NCI-H226 (cell line): ENCODE data around the gene XYLT1.

Source experiments
- DNase-seq: peaks from one replicate; pipeline ENCODE4 v3.0.0-alpha.2; 2015

XYLT1 gene

DNA sequence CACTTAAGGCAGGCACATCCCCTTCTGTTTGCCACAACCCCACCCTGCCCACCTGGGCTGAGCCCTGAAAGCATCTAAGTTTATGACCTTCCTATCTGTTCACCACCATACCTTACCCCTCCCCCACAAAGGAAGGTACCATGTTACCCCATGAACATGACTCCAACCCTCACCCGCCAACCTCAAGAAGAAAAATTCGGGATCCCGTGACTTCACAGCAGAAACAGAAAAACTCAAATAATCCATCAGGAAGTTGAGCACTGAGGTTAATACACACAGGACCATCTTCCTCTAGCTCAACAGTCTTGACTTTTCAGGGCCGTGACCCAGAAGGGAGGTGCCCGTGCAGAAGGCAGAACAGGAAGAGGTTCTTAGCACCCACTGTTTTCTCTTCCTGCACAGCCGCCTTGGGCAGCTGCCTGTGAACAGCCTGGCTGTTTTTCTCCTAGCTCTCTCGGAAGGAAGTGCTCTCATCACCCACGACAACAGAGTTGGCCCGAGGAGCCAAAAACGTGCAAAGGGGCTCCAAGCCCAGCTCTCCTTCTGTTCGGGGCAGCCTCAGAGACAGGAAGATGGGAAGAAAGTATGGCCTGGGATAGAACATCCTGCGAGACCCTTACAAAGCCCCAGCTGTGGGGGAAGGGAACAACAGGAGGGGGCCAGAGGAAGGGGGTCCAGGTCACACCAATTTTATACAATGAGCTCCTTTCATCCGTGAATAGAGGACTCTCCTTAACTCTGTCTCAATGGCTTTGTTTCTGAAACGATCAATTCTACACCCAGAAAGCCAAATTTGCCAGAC, 101.1 kb downstream of the XYLT1 start:
- DNase-seq = no peak

DNA sequence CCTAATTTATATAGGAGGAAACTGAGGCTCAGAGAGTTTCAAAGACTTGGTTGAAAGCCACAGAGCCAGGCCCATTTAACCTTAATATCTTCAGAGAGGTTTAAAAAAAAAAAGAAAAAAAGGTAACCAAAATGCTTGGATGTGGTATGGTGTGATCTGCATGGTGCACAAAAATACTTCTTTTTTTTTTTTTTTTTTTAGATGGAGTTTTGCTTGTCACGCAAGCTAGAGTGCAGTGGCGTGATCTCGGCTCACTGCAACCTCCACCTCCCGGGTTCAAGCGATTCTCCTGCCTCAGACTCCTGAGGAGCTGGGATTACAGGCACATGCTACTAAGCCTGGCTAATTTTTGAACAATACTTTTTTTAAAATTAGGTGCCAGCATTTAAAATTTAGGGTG, 101.8 kb downstream of the XYLT1 start:
- no peak for DNase-seq

DNA sequence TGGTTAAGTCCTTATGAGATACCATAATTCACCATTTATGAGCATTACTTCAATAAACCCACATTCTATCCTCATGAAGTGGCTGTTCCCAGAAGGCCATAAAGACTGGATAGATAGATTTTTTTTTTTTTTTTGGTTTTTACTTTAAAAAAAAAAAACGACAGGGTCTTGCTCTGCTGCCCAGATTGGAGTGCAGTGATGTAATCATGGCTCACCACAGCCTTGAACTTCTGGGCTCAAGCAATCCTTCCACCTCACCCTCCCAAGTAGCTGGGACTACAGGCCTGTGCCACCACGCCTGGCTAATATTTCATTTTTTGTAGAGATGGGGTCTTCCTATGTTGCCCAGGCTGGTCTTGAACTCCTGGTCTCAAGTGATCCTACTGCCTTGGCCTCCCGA, 102.3 kb downstream of the XYLT1 start:
- DNase-seq = no peak

DNA sequence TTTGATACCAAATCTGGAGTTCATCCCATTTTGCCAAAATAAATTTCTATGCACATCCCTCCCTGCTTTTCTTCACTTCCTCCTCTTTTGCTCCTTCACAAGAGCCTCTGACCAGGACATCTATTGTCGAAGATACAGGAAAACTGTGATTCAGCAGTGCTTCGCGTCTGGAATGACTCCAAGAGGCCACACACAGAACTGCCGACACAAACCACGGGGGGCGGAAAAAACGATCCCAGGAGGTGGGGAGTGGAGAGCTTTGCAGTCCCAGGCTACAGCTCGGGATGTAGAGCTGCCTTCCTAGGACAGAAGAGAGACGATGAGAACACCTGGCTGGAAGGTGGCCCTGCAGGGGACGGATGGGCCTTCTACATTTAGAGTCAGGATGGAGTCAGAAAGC, 102.8 kb downstream of the XYLT1 start:
- DNase-seq = no peak

DNA sequence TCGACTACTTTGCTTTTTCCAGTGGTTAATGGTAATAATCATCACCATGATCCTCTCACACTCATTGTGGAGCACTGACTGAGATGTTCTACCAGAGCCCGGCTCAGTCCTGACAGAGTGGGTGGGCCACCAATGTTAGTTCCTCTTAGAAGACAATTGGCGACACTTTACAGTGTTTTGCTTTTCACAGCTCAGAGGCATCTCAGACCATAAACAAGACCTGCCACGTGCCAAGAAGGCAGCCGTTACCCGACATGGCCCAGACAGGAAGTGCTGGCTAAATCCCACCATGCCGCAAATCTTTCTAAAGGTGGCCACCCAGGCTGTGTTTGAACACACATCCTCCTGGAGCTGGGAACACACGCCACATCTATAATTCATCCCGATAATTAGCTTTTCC, 103.7 kb downstream of the XYLT1 start:
- DNase-seq = no peak

DNA sequence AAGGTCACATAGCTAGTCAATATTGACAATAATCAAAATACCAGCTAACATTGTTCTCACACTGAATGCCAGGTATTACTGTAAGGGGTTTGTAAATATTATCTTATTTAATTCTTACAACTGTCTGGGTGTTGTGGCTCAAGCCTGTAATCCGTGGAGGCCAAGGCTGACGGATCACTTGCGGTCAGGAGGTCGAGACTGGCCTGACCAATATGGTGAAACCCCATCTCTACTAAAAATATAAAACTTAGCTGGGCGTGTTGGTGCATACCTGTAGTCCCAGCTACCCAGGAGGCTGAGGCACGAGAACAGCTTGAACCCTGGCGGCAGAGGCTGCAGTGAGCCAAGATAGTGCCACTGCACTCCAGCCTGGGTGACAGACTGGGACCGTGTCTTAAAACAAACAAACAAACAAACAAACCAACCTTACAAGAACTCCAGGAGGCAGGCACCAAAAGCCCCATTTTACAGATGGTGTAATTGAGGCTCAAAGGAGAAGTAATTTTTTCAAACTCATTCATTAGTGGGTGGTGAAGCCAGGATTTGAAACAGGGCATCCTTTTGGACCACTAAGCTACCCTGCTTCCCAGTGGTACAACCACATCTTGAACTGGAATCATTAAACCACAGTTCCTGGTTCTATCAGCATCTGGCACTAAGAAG, 104.3 kb downstream of the XYLT1 start:
- no peak for DNase-seq

DNA sequence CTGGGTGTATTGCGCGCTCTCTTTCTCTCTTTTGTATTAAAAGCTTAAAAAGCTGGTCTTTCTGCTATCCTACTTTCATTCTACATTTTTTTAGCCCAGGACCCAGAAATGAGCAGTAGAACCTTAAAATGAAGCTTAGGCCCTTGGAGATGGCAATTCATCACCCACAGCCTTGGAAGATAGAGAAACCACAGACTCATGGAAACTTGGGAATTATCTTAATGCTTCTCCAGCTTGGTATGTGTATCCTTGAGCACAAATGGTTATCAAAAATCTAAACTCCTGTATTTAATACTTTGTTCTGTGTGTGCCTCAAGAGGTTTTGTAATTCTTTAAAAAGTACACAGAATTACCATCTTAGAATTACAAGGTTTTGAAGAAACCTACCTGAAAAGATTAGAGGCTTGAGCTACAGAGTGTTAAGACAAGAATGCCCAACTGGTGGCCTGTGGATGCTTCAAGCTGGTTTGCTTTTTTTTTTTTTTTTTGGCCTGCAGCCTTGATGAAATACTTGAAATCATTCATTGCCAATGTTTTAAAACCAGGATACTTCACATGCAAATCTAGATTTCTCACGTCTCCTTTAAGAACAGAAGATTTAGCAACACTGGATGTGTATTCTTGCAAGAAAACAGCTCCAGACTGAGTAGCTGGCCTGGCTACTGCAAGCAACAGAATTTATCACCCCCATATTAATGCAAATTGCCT, 105.0 kb downstream of the XYLT1 start:
- DNase-seq = no peak

DNA sequence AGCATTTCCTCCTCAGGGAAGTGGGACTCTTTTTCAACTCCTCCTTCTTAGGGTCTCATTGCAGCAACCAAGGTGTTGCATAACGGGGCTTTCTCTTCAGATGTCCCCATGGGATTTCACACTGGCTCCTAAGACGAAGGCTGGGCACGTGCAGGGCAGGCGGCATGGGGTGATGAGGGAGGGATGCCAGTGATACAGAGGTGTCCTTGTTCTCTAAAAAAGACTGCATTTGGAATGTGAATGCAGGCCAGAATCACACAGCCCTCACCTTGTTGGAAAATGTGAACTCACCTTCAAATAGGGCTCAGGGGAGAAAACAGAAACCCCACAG, 105.6 kb downstream of the XYLT1 start:
- no peak for DNase-seq

DNA sequence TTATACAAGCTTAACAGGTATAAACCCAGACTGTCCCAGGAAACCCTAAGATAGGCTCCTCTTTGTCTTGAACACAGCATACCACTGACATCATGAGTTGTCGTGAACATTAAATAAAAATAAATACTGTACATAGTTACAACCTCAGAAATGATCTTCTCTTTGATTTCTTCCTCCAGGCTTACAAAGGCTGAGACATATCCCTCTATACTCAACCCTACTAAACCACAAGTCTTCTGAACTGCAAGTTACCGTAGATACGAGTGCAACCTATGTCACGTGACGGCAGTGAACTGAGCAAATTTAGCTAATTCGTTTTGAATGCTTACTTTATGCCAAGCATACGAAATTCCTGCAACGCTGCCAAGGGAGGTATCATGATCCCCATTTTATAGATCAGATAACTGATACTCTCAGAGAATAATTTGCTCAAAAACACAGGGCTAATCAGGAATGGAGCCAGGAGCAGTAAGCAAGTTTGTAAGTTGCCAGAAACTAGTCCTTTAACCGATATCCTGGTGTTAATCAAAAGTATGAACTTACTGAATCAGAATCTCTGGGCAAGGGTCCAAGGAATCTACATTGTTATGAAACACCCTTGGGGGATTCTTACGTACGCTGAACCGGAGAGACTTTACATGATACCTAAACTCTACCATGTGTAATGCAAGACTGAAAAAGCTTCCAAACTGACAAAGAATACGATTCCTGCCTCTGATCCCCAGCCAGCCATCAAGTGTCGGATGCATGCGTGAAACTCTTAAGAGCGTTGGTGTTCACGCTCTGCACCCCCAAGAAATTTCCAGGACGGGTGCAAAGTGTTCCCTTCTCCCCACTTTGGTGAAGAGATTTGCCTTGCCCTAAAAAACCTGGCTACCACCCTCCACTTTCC, 106.2 kb downstream of the XYLT1 start:
- DNase-seq = no peak

DNA sequence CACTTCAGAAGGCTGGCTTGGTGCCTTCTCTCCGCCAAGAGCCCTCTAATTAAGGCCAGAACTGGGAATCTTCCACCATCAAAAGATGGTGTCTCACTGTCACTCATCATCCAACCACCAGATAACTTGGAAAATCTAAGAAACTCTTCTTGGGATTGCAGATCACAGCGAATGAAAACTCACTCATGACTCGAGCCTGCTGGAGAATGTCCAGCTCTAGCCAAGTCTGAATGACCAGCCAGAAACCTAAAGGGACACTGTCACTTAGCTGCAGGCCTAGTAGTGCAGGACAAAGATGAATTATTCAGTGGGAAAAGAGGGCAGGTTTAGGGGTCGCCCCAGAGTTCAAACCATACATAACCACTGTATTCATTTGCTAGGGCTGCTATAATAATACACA, 107.8 kb downstream of the XYLT1 start:
- DNase-seq = no peak

DNA sequence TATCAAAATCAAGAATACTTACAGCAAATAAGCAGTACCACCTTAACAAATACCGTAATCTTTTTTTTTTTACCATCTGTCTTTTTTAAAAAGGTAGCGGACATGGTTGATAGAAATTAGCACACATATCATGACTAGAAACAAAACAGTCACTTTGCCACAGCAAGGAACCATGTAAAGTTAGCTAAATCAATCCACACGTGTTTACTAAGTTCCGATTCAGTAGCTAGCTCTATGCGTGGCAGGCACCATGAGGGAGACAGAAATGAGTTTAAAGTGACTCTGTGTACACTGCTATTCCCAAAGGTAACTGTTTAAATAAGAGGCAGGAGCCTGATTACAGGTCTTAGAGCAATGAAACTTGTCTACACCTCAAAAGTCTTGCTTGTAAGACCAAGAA, 108.6 kb downstream of the XYLT1 start:
- DNase-seq = no peak

DNA sequence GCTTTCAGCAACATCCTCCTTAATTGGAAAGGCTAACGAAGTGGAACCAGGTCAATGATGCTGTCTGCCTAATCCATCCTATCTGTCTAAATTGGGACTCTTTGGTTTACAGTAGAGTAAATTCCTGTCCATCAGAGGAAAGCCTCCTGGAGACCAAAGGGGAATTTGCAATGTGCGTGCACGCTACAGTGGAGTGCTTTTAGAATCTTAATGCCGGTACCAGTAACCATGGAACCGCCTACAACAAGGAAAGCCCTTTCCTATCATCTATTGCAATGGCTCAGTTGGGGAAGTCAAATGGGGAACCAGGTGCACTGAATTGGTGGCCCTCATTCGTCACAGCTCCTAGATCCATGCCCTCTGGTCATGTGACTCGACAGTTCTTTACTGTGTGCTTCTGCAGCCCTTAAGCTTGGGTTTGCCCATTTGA, 110.1 kb downstream of the XYLT1 start:
- no peak for DNase-seq

DNA sequence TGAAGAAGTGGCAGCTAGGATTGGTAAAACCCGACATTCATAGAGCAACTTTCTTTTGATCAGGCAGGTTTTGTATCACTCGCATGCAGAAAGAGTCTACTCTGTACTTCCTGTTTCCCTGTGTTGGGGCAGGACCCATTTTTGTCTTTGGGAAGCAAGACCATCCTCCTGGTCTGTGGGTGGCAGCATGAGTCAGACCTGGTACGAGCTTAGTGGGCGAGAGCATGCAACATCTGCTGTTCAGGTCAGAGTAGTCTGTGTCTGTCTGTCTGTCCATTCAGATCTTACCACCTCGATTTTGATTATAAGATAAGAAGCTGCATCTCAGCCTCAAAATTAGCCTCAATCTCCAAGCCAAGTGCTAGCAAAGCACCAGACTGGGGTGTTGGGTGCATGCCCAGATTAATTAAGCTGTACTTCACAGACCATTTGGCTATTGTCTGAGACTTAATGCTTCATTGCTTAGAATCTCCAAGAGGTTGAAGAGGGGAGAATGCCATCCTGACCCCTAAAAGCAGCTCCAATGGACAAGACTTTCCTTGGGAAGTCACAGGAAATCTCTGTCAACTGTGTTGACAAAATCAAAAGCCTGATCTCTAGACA, 110.9 kb downstream of the XYLT1 start:
- no peak for DNase-seq

DNA sequence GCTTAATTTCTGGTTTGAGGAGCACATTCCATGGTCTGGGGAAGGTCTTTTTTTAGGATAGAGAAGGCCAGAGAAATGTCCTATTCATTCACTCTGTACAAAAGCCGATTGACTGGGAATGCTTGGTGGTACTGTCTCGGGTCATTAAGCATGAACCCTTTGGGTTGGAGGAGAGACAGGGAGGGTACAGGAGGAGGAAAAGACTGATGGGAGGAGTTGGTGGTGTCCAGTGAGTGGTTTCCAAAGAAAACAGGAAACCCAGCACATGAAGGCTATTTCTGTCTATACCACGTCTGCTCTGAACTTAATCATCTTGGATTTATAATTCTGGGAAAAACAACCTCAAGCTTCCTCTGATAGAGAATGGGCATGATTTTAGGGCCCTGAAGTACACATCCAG, 111.9 kb downstream of the XYLT1 start:
- DNase-seq = no peak

DNA sequence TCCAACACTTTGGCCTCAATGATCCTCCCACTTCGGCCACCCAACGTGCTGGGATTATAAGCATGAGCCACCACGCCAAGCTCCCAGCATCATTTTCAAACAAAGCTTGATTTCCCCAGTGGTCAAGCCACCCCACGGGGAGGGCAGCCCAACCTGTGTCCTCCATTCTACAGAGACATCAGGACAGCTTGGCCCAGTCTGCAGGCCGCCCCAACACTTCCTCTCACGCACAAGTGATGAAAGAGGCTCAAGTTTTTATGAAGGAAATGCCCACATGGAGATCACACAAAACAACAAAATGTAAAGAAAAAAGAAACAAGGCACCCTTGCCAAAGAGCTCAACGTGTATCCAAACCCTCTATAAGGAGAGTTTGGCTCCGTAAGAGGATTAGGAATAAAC, 112.4 kb downstream of the XYLT1 start:
- DNase-seq = no peak

DNA sequence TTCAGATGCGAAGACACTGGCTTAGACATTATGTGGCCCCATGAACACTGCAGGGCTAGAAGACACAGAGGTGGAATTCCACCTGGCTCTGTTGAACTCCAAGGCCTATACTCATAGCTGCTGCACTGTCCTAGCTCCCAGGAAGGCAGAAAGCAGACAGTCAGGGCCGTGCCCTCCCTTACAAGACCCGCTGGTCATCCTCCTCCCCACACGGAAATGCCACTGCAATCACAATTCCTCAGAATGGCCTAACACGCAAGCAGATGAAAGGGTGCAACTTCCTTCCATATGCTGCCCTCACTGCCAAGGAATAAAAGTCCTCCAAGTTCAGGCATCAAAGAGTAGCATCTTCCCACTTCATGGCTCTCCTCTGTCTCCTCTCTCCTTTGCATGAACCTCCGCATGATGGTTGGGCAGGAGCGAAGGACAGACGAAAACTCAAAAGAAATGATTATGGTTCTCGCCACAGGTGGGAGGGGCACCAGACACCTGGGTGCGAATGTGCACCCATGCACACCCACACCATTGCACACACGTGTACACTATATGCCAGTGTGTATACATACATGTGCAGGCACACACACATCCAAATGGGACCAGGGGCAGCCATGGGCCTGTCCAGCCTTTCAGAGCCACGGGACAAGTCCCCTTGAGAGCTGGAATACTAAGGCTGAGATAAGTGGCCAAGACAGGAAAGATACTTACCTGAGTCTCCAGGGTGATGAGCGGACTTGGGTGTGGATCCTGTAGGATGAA, 113.3 kb downstream of the XYLT1 start:
- DNase-seq = no peak

DNA sequence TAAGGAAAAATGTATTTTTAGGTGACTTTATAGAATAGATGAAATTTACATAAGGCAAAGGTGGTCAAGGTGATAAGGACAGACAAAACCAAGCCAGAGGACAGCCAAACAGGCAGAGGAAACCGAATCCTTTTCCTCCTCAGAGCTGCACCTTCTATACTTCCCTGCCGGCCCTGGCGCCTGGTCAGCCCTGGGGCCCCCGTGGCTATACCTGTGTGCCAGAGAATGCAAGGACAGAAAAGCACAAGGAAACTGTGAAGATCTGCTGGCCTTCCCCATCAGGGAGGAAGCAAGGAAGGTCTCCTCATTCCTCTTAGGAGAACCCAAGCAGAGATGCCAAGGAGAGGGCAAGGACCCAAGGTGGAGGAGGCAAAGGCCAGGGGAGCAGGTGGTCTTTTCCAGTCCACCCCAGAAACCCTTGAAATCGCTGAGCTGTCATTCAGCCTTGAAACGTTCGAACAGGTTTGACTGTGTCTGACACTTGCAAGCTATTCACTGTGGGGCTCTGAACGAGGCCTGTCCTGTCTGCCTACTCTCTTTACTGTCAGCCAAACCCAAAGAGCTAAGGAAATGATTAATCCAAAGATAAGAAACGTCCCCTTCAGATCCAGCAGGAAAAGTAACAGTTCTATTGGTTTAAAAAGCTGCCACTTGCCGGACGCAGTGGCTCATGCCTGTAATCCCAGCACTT, 114.4 kb downstream of the XYLT1 start:
- DNase-seq = no peak

DNA sequence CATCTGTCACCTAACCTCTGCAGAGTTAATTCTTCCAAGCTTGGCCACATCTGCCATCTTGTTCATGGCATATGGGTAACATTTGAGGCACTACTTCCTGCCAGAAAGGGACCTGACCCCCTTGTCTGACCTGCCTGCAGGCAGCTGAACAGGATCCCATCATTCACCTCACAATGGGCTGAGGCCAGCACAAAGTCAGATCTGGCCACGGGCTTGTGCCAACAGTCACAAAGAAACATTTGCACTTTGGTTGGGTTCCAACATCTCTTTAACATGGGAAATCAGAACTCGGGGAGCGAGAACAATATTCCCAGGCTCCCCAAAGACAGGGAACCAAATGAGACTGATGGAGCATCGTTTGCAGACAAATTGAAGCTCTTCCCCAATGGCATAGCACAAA, 116.1 kb downstream of the XYLT1 start:
- no peak for DNase-seq

DNA sequence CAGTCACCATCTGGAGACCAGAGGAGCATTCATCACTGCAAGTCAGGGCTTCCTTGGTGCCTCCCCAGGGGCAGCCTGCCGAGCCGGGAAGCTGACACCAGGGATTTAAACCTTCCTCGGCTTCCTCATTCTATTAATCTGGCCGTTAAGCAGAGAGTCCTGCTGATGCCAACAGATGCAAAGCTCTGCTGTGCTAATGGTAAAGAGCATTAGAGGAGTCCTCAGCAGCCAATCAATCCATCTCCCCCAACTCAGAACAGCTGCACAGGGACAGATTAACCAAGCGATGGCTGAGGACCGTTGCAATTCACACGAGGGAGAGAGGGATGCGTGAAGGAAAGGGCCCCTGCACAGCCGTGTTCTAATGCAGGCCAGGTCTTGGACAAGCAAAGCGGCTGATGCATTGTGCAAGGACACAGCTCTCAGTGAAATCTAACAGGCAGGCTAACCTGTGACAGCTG, 116.6 kb downstream of the XYLT1 start:
- DNase-seq = no peak

DNA sequence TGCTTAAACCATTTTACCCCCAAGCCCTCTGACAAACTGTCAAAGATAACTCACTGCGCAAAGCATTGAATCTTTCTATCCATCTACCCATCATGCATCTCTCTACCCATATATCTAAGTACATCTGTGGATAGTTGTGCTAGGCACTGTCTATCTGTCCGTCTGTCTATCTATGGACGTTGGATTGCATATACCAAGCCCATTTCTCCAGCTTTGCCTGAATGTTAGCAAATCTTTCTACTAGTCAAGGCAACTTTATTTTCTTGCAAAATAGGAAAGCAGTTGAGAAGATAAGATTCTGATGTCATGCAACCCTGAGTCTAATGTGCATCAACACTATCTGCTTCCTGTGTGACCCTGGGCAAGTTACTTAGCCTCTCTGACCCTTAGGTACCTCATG, 117.2 kb downstream of the XYLT1 start:
- no peak for DNase-seq

DNA sequence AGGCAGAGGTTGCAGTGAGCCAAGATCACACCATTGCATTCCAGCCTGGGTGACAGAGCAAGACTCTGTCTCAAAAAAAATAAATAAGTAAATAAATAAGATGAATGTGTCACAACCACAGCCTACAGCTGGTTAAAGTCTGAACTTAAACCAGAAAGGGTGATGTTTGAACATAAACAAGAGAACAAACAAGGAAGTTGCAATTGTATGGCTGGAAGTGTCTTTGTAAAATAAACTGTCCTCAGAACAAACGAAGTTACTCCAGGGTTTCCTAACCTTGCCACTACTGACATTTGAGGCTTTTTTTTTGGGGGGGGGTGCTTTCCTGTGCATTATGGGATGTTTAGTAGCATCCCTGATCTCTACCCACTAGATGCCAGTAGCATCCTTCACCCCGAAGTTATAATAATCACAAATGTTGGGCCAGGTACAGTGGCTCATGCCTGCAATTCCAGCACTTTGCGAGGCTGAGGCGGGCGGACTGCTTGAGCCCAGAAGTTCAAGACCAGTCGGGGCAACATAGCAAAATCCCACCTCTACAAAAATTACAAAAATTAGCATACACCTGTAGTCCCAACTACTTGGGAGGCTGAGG, 119.2 kb downstream of the XYLT1 start:
- DNase-seq = no peak
